Suppressor macrophage (primary cell): Measurements from ENCODE around the gene KCNAB2.

Source experiments
- DNase-seq, 4 experiments: peaks; one replicate each; pipeline ENCODE4 v3.0.0-alpha.2; 2020 to 2022

The KCNAB2 gene

DNA sequence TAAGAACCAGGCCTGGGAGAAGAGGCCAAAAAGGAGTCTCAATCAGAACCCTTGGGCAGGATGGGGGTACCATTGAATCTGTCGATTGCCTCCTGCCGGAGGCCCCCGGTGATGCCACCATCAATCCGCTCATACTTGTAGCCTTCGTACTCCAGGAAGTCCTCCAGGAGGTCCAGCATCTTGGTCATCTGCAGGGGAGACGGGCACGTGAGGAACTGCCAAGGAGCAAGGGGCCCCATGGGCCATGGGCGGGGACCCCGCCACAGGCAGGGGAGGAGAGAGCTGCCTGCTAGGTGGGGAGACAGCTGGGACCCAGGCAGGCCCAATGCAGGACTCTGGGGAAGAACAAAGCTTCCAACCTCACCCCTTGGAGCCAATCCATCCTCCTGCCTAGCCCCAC, 85.9 kb downstream of the KCNAB2 start:
- peak in 1 of 4 experiments; percentile 0 for DNase-seq

DNA sequence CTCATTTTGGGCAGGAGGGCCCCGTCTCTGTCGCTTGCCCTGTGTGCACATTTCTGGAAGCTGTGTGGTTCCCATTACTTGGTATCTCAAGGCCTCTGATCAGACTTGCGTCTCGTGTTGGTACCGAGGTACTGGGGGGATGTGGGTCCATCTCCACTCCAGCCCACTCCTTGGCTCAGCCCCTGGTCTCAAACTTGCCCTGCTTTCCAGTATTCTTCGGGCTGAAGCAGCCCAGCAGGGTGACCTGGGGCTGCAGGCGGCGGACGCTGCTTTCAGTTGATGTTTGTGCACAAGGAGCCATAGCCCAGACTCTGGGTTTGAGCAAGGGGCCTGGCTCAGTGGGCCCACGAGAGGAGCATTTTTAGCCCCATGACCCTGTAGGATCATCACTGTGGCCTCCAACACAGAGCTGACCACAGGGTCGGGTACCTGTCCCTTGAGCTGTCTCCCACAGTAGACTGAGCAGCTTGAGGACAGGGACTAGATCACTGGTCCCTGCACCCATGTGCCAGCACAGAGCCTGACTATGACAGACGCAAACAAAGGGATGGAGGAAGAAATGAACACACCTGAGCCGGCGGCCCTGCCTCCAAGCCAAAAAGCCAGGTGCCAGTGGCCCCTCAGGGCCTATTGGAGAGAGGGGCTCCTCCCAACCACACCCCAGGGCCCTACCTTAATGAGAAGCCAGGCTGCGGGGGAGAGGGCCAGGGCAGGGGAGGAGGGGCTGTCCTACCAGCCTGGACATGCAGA, 87.6 kb downstream of the KCNAB2 start:
- no peak for DNase-seq

DNA sequence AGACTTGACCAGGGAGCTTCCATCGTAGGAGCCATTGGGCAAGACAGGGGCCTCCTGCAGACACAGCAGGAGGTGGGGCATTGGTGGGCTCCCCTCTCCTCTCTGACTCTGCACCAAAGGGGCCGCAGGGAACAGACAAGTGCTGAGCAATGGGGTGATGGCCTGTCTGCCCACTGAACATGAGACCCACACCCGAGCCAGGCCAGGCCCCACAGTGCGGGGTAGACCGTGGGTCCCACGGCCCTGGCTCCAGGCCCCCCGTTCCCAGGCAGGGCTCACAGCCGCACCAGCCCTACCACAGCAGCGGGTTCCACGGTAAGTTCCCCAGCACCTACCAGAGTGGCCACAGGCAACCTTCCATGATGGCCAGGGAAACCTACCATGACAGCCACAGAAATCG, 88.5 kb downstream of the KCNAB2 start:
- DNase-seq: no peak

DNA sequence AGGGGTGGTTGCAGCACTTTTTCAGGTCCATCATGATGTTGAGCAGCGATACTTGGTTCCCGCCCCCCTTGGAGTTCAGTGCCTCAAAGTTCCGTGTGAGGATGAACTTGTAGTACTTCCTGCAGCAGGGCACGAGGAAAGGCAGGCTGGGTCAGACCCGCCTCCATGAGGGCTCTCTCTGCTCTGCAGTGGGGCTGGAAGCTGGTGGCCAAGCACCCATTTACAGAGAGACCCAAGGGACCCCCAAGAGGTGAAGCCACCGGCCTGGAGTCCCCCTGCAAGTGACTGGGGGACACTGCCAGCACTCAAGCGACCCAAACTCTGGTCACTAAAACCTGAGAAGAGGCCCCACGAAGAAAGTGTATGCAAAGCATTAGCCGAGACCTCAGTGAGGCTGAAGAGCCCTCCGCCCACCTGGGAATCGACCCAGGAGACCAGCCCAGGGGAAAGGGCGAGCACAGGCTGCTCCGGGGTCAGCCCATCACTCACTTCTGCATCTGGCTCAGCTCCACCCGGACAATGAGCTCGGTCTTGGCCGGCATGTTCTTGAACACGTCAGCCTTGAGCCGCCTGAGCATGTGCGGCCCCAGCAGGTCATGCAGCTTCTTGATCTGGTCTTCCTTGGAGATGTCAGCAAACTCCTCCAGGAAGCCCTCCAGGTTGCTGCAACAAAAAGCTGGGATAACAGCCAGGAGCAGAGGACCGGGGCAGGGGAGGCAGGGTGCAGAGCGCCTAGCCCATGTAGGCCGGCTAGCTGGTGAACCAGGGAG, 89.2 kb downstream of the KCNAB2 start:
- no peak for DNase-seq

DNA sequence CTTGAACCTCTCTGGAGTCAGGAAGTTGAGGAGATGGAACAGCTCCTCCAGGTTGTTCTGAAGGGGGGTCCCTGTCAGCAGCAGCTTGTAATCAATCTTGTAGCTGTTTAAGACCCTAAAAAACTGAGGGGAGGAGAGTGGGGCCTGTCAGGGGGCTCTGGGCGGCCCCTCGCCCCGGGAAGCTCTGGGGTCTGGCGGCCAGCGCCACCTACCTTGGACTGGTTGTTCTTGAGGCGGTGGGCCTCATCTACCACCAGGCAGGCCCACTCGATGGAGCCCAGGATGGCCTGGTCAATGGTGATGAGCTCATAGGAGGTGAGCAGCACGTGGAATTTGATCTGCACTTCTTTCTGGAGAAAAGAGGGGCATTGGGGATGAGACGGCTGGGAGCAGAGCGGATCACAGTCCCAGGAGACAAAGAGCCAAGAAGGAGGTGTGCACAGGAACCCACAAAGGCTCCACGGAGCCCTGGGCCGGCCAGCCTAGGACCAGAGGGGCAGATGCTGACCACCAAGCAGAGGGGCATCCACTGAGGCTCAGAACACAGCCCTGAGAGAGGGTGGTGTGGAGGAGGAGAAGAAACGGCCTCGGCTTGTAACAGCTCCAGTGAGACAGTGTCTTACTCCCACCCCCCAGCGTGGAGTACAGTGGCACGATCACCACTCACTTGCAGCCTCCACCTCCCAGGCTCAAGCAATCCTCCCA, 91.0 kb downstream of the KCNAB2 start:
- DNase-seq: no peak

DNA sequence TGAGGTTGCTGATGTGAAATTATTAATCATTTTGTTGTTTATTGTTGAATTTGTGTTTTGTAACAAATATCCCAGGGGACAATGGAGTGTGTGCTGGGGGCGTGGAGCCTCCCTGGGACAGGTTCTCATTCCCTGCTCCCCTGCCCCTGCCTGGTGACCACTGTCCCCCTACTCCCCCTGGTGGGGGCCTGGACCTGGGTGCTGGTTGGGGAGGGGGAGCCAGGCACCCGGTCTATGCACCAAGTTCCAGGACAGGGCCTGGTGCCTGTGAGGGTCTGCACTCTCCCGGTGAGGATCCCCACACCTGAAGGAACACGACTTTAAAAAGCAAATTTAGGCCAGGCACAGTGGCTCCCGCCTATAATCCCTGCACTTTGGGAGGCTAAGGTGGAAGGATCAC, 92.1 kb downstream of the KCNAB2 start:
- no peak for DNase-seq

DNA sequence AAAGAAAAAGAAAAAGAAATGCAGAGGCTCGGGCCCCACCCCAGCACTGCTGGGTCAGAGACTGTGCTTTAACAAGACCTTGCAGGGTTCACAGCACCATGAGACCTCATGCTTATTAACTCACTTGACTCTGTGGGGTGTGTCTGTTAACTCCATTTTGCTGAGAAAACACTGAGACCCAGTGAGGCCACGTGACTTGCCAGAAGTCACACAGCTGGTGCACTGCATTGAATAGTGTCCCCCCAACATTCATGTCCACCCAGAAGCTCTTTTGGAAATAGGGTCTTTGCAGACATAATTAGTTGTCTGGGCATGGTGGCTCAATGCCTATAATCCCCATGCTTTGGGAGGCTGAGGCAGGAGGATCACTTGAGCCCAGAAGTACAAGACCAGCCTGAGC, 94.7 kb downstream of the KCNAB2 start:
- no peak for DNase-seq

DNA sequence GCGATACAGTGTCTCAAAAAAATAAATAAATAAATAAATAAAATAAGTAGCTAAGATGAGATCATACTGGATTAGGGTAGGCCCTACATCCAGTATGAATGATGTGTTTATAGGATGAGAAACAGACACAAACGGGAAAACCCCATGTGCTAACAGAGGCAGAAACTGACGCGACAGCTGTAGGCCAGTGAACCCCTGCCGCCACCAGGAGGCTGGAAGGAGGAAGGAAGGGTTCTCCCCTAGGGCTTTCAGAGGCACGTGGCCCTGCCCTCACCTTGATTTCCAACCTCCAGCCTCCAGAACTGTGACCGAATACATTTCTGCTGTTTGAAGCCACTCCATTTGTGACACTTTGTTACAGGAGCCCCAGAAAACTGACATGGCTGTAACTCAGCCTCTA, 95.9 kb downstream of the KCNAB2 start:
- peak; percentile 8 to 40 (median 18) for DNase-seq

DNA sequence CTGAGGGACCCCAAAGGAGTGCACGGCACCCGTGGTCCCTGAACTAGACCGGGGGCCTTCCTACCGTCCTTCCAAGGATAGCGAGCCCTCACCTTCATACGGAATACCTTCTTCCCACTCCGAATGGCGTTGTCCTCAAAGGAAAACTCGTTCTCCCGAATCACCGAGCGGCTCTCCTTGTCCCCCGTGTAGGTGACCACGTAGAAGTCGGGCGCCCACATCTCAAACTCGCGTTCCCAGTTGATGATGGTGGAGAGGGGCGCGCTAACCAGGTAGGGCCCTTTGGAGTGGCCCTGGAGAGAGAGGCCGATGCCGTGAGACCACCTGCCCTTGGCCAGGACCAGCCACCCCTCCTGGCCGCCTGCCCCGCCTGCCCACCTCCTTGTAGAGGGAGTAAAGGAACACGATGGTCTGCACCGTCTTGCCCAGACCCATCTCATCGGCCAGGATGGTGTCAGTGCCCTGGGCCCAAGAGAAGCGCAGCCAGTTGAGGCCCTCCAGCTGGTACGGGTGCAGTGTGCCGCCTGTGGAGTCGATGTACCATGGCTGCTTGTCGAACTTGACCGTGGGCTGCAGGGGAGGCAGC, 96.4 kb downstream of the KCNAB2 start:
- no peak for DNase-seq

DNA sequence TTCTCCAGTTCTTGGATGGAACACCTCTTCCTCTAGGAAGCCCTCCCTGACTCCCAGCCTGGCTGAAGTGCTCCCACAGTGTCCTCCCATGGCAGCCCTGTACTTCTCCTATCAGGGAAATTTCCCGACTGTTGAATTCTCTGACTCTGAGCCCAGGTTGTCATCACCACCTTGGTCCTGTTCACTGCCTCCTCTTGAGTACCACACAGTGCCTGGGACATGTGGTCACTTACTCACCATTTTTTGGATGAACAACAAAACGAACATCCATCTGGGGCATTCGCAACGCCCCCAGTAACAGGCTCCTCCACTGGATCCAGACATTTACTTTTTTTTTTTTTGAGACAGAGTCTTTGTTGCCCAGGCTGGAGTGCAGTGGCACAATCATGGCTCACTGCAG, 97.0 kb downstream of the KCNAB2 start:
- no peak for DNase-seq

DNA sequence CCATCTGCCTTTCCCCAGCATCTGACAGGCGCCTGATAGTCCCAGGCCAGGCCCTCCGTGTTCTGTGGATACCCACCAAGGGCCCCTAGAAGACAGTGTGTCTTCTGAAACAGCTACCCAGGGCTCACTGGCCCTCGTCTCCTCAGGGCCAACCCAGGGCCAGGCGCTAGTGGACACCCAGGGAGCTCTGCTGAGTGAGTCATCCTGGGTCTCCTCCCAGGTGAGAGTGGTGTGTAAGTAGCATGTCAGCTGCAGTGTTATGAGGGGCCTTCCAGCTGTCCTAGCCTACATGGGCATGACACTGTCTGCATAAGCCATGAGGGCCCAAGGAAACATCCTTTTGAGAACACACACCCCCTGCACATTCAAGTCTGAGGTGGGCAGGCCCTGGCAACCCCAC, 97.7 kb downstream of the KCNAB2 start:
- DNase-seq: no peak

DNA sequence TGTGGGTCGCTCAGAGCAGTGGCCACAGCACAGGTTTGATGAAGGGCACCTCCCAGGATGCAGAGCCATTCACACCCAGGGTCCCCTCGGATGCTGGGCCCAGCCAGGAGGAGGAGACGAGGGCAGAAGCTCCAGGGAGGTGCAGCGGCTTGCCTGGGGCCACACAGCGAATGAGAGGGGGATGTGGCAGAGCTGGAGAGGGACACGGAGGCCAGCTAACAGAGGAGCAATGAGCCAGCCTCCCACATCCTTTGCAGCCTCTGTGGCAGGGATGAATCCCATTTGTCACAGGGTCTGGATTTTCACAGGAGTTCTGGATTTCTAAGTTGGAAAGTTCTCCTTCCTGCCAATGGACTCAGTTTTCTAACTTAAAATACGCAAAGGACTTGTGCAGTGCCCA, 98.5 kb downstream of the KCNAB2 start:
- no peak for DNase-seq

DNA sequence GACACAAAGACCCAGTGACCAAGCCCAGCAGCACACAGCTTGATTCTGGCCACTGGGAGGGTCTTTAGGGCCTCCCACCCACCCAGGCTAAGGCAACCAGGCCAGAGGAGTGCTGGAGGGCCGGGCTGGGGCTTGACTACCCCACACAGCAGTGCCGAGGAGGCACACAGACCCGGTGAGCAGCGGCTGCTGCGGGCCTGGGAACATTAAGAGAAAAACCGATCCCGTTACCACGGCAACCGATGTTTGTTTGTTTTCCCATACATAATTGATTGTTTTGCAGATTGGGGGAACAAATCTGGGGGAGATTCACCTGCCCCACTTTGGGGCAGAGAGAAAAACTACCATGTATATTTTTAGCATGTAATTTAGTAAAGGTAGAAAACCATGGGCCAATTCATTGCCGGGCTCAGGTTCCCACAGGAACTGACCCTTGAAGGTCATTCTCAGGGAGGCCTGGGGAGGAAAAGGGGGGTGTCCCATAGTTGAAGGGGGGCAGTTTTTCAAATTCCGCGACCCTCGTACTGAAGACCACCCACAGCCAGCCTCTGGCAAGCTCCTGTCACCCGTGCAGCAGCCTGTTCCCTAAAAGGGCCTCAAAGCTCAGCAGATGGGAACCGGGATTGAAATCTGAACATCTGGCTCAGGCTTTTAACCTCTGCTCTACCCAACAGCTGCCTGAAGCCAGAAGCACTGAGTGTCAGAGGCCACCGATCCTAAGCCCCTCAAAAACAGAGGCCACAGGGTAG, 99.1 kb downstream of the KCNAB2 start:
- no peak for DNase-seq

DNA sequence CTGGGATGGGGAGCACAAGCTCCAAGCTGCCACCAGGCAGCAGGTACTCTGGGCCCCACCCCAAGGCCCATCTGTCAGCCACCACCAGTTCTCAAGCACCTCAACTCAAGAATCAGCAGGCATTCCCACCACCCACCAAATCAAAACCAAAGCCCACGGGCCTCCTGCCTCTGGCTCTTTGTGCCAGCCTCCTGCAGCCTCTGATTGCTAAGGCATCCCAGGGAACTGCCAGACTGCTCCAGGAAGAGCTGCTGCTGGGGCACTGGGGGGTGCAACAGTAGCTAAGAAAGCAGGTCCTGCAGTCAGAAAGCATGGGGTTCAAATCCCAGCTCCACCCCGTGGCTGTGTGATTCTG, 99.7 kb downstream of the KCNAB2 start:
- DNase-seq: no peak

DNA sequence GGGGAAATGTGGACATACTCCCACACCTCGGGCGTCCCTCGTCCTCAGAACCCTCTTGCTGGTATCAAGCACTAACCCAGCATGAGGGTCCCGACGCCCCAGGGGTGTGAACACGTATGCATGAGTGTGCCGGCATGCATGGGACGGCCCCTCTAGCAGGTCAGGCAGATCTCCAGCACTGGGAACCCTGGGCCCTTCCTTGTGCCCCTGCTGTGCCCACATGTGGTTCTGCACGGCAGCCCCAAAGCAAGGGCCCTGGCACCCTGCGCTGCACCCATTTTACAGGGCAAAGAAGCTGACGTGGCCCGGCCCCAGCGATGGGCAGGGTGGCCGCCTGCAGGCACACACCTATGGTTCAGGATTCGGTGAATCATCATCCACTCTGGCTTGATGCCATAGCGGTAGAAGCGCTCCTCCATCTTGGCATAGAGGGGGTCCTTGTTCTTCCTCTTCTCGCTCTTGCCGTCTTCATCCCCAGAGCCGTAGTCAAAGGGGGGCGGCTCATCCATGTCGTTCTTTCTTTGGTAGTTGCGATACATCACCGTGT, 100.2 kb downstream of the KCNAB2 start:
- DNase-seq: no peak

DNA sequence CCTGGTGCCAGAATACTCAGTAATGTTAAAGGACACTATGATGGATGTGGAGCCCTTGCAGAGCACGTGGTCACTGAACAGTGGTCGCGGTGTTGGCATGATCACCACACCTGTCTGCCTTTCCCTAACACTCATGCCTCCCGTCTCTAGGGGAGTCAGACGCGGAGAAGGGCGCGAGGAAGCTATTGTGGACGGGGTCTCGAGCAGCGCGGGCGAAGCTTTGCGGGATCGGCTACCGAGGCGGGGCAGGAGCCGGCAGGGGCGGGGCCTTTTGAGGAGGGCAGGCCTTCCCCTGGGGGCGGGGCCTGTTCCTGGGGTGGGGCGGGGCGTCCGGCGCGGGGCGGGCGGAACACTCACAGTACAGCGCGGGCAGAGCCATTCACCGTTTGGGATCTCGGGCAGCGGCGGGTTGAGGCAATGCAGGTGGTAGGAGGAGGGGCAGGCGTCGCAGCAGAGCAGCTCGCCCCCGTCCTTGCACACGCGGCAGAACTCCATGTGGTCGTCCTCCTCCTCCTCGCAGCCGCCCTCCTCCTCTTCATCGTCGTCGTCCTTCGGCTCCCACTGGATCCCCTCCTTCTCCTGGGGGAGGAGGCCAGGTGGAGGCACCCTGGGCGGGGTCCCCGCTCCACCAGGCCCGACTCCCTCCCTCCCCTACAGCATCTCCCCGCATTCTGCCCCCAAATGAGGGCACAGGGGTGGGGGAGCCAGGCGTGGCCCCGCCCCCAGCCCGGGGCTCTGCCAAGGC, 103.0 kb downstream of the KCNAB2 start:
- DNase-seq: peak; percentile 55 to 80 (median 70)

DNA sequence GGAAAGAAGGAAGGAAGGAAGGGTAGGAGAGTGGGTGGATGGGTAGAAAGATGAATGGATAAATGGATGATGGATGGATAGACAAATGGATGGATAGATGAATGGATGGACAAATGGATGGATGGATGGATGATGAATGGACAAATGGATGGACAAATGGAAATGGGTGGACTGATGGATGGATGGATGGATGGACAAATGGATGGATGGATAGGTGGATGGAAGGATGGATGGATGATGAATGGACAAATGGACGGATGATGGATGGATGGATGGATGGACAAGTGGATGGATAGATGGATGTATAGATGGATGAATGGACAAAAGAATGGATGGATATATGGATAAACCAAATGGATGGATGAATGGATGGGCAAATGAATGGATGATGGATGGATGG, 103.9 kb downstream of the KCNAB2 start:
- DNase-seq: no peak

DNA sequence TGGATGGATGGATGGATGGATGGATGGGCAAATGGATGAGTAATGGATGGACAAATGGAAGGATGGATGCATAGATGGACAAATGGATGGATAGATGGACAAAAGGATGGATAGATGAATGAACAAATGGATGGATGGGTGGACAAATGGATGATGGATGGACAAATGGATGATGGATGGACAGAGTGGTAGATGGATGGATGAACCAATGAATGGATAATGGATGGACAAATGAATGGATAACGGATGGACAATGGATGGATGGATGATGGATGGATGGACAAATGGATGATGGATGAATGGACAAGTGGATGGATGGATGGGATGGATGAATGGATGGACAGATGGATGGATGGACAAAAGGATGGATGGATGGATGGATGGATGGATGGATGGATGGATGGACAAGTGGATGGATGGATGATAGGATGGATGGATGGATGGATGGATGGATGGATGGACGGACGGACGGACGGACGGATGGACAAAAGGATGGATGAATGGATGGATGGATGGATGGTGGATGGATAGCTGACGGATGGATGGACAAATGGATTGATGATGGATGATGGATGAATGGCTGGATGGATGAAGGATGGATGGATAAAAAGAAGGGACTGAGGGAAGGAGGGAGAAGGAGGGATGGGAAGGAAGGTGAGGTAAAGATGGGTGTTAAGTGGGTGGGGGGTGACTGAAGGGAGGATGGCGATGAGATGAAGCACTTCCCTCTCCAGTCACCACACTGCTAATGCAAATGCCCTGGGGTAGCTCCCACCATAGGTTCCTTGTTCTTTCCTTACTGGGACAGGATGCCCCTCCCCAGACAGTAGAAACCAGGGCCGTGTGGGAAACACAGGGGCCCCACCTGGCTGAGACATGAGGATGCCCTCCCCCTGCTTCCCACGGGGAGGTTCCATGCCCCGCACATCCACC, 104.6 kb downstream of the KCNAB2 start:
- DNase-seq: no peak
